Measurements from ENCODE around the gene TWSG1. TPM values are rescaled to one million over a fixed set of nuclear protein-coding genes. Genes with fewer than 3 reads are reported as not detected.

The TWSG1 gene
- total and polyA plus RNA-seq, 10 of the 15 experiments (the other 5 are each of a cell fraction or from before 2014, with no cell fraction given) = 11.1 to 45.1 (median 27.7) TPM

DNA sequence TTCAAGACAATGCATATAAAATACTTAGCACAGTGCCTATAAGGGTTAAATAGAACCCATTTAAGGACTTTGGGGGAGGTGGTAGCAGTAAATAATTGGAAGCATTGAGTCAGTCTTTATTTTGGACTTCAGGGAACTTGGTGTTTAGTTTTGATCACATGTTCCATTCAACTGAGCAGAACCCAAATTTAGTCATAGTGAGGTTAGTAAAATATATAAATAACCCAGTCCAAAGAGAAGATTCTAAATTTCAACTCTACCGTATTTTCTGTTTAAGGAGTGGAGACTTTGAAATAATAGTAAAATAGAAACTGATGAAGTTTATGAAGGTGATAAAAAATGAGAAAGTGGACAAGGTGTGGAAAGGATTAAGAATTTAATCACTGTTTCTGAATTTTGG is 19.7 kb downstream of the TWSG1 start (continued):
- TF ChIP-seq, protein P1, sequence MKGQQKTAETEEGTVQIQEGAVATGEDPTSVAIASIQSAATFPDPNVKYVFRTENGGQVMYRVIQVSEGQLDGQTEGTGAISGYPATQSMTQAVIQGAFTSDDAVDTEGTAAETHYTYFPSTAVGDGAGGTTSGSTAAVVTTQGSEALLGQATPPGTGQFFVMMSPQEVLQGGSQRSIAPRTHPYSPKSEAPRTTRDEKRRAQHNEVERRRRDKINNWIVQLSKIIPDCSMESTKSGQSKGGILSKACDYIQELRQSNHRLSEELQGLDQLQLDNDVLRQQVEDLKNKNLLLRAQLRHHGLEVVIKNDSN (IDR thresholded peaks at IDR 0.05; ENCODE audit: borderline replicate concordance, extremely low read length, insufficient read depth, low read depth, low read length) = no peak
- TF ChIP-seq ESRRA (IDR thresholded peaks at IDR 0.05; ENCODE audit: low read length) (no peak), NBN (IDR thresholded peaks at IDR 0.05) (no peak), NFYA (IDR thresholded peaks at IDR 0.05; ENCODE audit: borderline replicate concordance, low read depth, low read length) (no peak), SUPT20H (IDR thresholded peaks at IDR 0.05; ENCODE audit: borderline replicate concordance, control insufficient read depth, low read depth, low read length) (no peak), HSF1 (IDR thresholded peaks at IDR 0.05; ENCODE audit: low read depth, low read length) (no peak), BACH1 (IDR thresholded peaks at IDR 0.05; ENCODE audit: borderline replicate concordance) (no peak), ASH2L (IDR thresholded peaks at IDR 0.05; ENCODE audit: borderline replicate concordance, low read depth) (no peak), BCL3 (IDR thresholded peaks at IDR 0.05; ENCODE audit: borderline replicate concordance, insufficient read depth, low read depth, low read length, poor library complexity, severe bottlenecking) (no peak), EED (IDR thresholded peaks at IDR 0.05; ENCODE audit: low read depth) (no peak), EZH2 (IDR thresholded peaks at IDR 0.05; ENCODE audit: borderline replicate concordance, control insufficient read depth, low read depth, low read length) (no peak), TARDBP (IDR thresholded peaks at IDR 0.05; ENCODE audit: borderline replicate concordance) (no peak), TBL1XR1 (IDR thresholded peaks at IDR 0.05; ENCODE audit: low read depth, low read length) (no peak), CEBPZ (IDR thresholded peaks at IDR 0.05; ENCODE audit: low read depth, low read length) (no peak), TAF1 (IDR thresholded peaks at IDR 0.05; ENCODE audit: borderline replicate concordance, low read depth, low read length) (no peak), RAD51 (IDR thresholded peaks at IDR 0.05) (peak; percentile 87), HDAC6 (IDR thresholded peaks at IDR 0.05; ENCODE audit: unreplicated experiment) (no peak), JUNB (IDR thresholded peaks at IDR 0.05) (peak; percentile 76), ZBED1 (IDR thresholded peaks at IDR 0.05; ENCODE audit: borderline replicate concordance) (no peak), KLF5 (IDR thresholded peaks at IDR 0.05; ENCODE audit: partially characterized antibody) (no peak)
- TF ChIP-seq, protein P2, sequence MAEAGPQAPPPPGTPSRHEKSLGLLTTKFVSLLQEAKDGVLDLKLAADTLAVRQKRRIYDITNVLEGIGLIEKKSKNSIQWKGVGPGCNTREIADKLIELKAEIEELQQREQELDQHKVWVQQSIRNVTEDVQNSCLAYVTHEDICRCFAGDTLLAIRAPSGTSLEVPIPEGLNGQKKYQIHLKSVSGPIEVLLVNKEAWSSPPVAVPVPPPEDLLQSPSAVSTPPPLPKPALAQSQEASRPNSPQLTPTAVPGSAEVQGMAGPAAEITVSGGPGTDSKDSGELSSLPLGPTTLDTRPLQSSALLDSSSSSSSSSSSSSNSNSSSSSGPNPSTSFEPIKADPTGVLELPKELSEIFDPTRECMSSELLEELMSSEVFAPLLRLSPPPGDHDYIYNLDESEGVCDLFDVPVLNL (IDR thresholded peaks at IDR 0.05; ENCODE audit: low read depth, low read length) = no peak
